GM19395 (cell line): ENCODE data around the gene LMAN2L.
A peak's percentile ranks its signal among the peaks of the same experiment; 100 is the strongest.

Experiments used
- ATAC-seq: cut with Tn5 transposase; IDR thresholded peaks from one replicate; pipeline ENCODE4 v1.9.1; 2021; ENCODE audit warnings: mild to moderate bottlenecking, moderate library complexity; ENCODE audit not compliant: unreplicated experiment

The LMAN2L gene, protein sequence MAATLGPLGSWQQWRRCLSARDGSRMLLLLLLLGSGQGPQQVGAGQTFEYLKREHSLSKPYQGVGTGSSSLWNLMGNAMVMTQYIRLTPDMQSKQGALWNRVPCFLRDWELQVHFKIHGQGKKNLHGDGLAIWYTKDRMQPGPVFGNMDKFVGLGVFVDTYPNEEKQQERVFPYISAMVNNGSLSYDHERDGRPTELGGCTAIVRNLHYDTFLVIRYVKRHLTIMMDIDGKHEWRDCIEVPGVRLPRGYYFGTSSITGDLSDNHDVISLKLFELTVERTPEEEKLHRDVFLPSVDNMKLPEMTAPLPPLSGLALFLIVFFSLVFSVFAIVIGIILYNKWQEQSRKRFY

GRCh38 chr2:96739633-96740428 is at the start of gene LMAN2L:
Gene LMAN2L, minus strand, starts transcription at chr2:96740064. Its CDS starts 24 bp downstream, at chr2:96740040.
- ATAC-seq = peak; percentile 98

DNA sequence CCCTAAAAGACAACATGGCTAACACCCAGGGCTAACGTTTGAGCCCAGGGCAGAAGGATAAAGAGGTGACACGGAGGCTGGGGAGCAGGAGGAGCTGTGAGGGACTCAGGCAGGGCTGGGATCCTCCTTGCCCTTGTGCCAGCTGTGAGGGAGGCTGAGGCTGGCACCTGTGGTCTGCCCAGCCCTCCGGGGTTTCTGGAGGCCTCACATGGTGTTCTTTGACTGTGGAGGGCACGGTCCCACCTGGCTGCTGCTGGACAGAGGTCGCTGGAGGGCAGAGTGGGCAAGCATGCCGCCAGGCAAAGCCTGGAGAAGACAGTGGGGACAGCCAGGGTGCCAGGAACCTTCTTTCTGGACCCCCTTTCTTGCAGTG is 49.4 kb upstream of the LMAN2L start:
- ATAC-seq = no peak

DNA sequence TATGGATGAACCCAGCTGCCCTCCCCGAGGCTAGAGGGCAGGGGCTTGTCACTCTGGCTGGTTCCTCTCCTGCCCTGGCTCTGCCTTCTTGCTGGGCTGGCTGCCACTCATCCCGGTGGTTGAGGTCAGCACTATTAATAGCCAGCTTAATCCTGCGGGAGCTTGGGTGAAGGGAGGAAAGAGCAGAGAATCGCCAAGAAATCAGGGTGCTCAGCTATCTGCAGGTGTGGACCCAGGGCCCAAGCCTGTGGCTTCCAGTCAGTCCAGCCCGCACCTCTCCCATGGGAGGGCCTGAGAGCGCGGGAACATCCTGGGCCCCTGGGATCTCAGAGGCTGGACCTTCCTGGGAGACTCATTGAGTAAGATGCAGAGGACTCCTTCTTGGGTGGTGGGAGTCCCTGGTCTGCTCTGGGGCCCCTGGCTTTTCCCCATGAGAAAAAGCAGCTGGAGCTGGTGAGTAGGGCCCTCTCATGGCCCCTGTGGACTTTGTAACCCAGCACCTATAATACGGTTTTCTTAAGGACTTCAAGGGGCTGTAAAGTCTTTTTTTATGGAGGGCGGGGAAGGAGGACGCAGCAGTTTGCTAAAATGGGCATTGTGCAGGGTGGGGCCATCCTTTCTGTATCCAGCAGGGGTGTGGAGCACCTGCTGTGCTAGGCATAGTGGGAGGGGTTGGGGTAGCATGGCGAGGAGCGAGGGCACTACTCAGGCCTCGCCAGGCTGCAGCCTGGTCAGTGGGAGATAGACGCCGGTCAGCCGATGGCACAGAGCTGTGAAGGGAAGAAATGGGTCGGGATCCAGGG is 48.8 kb upstream of the LMAN2L start:
- ATAC-seq = no peak

- ATAC-seq = no peak
Measured at GRCh38 chr2:96787411-96787810, 47.5 kb upstream of the LMAN2L start.

DNA sequence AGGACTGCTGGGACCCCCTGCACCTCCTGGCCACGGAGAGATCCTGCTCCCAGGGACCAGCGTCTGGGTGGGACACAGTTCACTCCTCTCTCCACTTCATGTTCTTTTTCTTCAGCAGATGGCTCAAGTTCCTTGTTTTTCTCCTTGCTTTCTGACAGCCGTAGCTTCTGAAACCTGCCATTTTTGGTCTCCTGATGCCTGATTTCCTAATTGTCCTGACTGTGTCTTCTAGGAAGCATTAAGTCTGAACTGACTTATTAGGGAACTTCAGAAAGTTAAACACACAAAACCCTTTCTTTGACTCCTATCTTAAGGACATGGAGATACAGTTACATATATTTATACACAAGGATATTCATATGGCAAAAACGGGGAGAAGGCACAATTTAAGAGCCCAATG is 43.5 kb upstream of the LMAN2L start:
- no peak for ATAC-seq

GRCh38 chr2:96775160-96775559 is 35.3 kb upstream of the LMAN2L start:
- ATAC-seq = no peak

DNA sequence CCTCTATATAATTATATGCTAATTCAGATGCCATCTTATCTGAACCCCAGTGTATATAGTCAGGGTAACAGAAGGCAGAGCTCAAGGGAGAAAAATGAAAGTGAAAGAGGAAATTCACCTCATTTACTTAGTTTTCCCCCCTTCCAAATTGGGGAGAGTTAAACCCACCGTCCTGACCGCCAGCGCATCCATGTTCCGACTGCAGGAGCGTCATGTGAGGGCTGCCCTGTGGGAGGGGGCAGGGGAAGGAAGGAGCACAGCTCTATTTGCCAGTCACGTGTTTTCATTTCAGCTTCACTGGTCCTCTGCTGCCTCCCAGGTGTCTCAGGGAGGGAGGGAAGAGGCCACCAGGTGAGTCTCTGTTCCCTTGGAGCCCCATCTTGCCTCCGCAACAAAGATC is 34.1 kb upstream of the LMAN2L start:
- no peak for ATAC-seq

- ATAC-seq = no peak
Measured at GRCh38 chr2:96772903-96773671, 33.2 kb upstream of the LMAN2L start.

- ATAC-seq = no peak
Measured at GRCh38 chr2:96771796-96772618, 32.1 kb upstream of the LMAN2L start.

DNA sequence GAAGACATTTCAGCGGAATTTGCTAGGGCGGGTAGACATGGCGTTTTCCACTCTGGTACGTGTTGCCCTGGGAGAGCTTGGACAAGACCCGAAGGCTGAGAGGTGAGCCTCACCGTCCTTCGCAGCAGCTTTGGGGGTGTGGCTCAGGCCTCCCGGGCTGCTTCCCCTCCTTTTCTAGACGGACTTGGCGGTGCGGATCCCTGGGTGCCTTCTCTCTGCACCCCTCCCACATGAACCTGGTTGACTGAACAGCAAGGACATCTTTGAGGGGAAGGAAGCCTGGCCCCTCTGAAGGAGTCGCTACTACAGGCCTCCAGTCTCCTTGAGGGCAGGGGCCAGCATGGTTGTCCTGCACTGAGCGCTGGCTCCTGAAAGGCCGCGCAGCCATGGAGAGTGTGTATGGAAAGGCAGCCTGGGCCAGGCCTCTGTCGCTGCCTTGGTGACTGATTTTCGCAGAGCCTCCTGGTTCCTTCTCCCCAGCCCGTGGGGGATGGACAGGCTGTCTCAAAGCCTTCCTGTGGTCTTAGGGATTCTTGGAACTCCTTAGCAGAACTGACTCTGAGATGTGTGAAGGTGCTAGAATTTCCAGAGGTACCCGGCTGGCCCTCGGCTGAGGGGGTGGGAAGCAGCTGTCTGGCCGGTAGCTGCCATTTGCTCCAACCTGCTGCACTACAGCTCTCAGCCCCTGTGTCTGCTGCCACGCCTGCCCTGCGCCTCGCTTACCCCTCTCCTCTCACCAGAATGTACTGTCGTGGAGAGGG is 30.8 kb upstream of the LMAN2L start:
- ATAC-seq = no peak

- no peak for ATAC-seq
Measured at GRCh38 chr2:96769814-96770213, 29.9 kb upstream of the LMAN2L start.

DNA sequence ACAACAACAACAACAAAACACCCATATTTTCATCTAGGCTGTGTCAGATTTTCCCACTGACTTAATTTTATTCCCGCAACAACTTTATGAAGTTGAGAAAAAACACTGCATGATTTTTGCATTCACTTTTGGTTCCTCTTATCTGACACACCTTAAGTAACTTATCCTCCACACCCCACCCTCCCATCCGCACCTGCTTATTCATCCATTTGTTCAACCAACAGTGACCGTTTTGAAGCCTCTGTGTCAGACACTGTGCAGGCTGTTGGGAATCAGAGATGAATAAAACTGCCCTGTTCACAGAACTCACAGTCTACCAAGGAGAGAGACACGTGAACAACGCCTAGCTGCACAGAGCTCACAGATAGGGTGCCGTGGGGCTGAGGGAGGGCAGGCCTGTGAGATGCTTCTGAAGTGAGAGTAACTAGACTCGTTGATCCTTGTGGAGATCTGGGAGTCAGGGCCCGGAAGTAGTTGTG is 28.3 kb upstream of the LMAN2L start:
- peak; percentile 56 for ATAC-seq

- ATAC-seq = no peak
Measured at GRCh38 chr2:96767135-96767871, 27.4 kb upstream of the LMAN2L start.

GRCh38 chr2:96764253-96764637 is 24.4 kb upstream of the LMAN2L start:
- ATAC-seq = no peak

DNA sequence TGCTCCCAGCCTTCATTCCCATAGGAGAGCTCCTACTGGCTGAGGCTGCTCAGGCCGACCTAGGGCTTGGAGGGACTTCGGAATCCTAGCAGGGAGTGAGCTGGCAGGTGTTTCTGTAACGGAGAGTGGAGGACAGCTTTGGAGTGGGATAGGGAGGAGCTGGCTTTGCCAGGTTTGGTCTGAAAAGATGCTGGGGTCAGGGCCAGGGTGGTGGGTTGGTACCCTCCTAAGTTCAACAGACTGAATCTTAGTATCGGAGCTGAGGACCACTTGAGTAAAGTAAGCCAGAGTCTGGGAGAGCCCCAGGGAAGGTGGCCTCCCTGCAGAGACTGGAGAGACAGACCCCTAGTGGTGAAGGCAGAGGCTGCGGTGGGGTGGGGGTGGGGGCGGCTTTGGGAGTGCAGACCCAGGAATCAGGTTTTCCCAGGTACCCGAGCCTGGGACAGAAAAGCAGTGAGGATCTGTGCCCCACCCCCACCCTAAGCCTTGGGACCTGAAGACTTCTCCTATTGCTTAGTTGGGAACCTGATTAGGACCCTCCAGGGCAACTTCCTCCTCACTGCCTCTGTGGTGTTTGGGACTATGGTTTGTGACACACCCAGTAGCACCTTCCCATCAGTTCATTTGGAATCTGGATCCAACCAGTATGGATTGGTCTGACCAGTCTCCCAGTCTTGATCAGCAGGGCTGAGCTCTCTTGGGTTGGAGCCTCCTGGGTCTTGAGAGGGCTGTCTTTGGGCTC is 23.8 kb upstream of the LMAN2L start:
- ATAC-seq = no peak

- no peak for ATAC-seq
Measured at GRCh38 chr2:96762529-96763311, 22.9 kb upstream of the LMAN2L start.
